Left ventricle myocardium superior (tissue), 1 donor: ENCODE data around the gene FBLIM1. TPM values are rescaled to one million over a fixed set of nuclear protein-coding genes. Genes with fewer than 3 reads are reported as not detected.

Experiments used
- ATAC-seq: fragments of 200-7000 bp; cut with Tn5 transposase; one replicate; pipeline ENCODE4 v1.9.1; 2020; ENCODE audit warnings: mild to moderate bottlenecking, moderate library complexity
- DNase-seq: peaks from one replicate; pipeline ENCODE4 v3.0.0-alpha.2; 2020
- intact Hi-C: fragments of 100-400 bp; cut with micrococcal nuclease; formaldehyde crosslinking; loops from one replicate; pipeline ENCODE4 v1.11.0; 2022
- total RNA-seq: library from RNA; stranded (reverse); fragmentation: NEBNext Ultra II Directional; extraction: Animal tissue kit (Norgen Biotek cat#: 25700); gene quantifications from one replicate; pipeline ENCODE4 v1.2.1, GENCODE V29; 2021
- donor health status: DM: no; HTN: yes; CAD: no; lungs with severe emphysema.

The FBLIM1 gene
- total RNA-seq, 1 donor from 2014 or later, result 100 TPM

DNA sequence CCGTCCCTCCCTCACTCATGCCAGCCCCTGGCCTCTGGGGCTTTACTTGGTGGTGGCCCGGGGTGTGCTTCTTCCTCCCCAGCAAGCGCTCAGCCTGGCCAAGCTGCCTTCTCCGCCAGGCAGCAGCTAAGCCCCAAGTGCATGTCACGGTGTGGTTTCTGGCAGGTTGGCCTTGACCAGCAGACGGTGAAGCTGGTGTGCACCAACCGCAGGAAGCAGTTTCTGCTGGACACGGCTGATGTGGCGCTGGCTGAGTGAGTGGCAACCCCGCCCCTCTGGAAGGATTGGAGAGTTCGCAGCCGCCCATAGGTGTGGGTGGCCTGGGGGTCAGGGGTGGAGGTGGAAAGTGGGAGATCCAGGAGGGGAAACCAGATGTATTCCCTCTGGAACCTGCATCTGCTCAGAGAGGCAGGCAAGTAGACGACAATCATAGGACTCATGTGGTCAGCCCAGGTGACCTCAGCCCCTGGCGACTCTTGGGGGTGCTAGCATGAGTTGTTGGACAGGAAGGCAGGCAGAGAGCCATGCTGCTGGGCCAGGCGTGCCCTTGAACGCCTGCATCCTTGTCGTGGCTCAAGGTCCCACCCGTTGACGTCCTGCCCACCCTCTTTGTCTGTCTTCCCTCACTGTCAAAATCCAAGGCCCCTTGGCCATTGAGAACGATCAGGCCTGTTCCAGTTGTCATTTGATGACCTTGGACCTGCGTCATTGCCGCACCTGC is 29.5 kb upstream of the FBLIM1 start:
- ATAC-seq (no peak), DNase-seq (no peak)
- intact Hi-C loops, result no loop called here

- ATAC-seq (no peak), DNase-seq (no peak)
- intact Hi-C loops, result no loop called here
Measured at GRCh38 chr1:15730423-15730822, 28.2 kb upstream of the FBLIM1 start.

DNA sequence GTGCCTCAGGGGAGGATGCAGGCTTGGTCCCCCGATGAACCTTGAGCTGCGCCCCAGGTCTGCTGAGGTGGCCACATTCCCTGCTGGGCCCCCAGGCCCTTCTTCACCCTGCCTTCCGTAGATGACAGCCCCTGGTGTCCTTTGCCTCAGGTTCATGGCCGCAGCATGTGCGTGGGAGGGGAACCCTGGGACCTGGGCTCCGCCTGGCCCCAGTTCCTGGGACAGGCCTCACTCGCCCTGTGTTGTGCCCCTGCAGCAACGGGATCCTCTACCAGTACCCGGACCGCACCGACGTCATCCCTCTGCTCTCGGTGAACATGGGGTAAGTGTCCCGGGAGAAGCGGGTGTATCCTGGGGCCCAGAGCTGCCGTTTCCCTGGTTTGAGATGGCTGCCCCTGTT is 27.7 kb upstream of the FBLIM1 start:
- DNase-seq (no peak), ATAC-seq (no peak)
- intact Hi-C loops, result no loop called here

DNA sequence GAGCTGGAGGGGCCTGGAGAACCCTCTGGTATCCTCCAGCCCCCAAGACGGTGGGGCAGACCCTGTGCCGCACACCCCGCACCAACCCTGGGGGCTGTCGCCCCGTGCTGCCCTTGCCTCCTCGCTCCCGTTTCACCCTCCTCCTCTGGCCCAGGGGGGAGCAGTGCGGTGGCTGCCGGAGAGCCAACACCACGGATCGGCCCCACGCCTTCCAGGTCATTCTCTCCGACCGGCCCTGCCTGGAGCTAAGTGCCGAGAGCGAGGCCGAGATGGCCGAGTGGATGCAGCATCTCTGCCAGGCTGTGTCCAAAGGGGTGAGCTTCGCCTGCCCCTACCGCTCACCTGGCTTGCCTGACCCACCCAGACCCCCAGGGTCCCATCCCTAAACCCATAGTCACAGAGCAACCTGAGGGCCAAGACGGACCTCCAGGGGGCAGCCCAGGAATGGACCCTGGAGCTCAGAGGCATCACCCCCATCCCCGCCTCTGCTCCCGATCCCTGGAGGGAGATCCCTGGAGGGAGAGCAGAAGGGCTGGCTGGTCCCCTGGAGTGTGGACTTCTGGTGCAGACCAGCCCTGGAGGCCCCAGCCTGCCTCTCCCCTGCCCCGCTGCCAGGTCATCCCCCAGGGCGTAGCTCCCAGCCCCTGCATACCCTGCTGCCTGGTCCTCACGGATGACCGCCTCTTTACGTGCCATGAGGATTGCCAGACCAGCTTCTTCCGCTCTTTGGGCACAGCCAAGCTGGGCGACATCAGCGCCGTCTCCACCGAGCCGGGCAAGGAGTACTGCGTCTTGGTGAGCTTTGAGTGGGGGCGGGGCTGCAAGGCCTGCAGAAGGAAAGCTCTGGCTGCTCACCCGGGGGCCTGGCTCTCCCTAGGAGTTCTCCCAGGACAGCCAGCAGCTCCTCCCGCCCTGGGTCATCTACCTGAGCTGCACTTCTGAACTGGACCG is 26.6 kb upstream of the FBLIM1 start:
- DNase-seq, result no peak
- no peak for ATAC-seq
- intact Hi-C loops, result no loop called here

- intact Hi-C loops, result no loop called here
- ATAC-seq, result no peak
- DNase-seq, result no peak
Measured at GRCh38 chr1:15732686-15733081, 25.9 kb upstream of the FBLIM1 start.

DNA sequence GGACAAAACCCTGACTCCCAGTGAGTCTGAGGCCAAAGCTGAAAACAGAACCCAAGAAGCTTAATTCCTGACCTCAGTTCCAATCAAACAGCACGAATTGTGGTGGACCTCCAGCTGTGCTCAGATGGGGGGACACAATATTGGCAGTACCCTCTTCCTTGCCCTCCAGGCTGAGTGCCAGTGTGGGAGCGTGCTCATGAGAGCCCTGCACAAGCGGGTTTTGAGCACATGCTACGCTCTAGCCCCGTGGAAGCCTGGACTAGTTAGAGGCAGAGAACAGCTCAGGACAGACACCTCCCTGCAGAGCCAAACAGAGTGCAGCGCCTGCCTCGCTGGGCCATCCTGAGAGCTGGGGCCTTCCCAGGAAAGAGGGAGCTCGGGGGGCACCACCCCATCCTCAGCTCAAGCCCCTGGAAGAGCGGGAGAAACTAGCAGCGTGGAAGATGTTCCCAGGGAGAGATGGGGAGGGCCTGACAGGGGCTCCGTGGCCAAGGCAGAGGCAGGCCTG is 25.3 kb upstream of the FBLIM1 start:
- no peak for DNase-seq
- intact Hi-C loops, result no loop called here

GRCh38 chr1:15733726-15734226 is 24.8 kb upstream of the FBLIM1 start:
- DNase-seq (no peak), ATAC-seq (no peak)
- intact Hi-C loops, result no loop called here

More for the DNA sequence above, 25.3 kb upstream of the FBLIM1 start:
- ATAC-seq, result no peak

GRCh38 chr1:15734296-15734695 is 24.3 kb upstream of the FBLIM1 start:
- DNase-seq, result no peak
- ATAC-seq, result no peak
- intact Hi-C loops, result no loop called here

DNA sequence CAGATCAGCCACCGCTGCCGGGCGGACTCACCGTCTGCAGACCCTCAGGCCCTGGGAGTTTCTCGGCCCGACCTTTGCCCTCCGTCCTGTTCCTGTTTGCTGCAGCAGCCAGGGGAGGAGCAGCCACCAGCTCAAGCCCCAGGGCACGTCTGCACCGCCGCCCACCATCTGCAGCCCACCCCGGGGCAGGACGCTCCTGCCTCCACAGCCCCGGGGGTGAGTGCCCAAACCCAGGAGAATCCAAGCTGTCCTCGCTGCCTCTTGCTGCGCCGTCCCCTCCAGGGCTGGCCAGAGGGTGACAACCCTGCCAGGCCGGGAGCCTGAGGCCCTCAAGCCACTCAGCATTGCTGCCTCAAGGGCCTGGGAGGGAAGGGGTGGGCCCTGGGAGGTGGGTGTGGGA is 23.7 kb upstream of the FBLIM1 start:
- ATAC-seq (peak; percentile 12), DNase-seq (no peak)
- intact Hi-C loops, result no loop called here

GRCh38 chr1:15735304-15736037 is 23.1 kb upstream of the FBLIM1 start:
- peak; percentile 52 for ATAC-seq
- DNase-seq, result peak; percentile 70

GRCh38 chr1:15736038-15736891 is 22.3 kb upstream of the FBLIM1 start, which contains the start of gene SLC25A34:
Gene SLC25A34, plus strand, starts transcription at chr1:15736258. Its CDS starts 228 bp downstream, at chr1:15736486.
- ATAC-seq (peak; percentile 83), DNase-seq (peak; percentile 90)
- intact Hi-C loops, result no loop called here

More at GRCh38 chr1:15735304-15736037, 23.1 kb upstream of the FBLIM1 start:
- intact Hi-C loops, result no loop called here

DNA sequence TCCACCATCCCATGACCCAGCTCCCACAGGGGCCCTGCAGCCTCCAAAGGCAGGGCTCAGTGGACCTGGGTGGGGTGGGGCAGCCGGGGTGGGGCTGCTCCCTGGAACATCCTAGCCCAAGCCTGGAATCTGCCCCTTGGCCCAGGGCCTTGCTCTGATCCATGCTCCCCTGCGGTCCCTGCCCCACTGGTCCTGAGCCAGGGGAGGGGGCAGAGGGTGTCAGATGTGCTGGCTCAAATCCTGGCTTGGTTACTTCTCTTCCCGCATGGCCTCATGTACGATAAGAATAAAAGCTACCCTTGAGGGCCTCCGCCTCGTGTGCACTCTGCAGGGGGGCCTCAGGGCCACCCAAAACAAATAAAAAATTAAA is 21.7 kb upstream of the FBLIM1 start:
- intact Hi-C loops, result no loop called here
- ATAC-seq (peak; percentile 7), DNase-seq (no peak)

DNA sequence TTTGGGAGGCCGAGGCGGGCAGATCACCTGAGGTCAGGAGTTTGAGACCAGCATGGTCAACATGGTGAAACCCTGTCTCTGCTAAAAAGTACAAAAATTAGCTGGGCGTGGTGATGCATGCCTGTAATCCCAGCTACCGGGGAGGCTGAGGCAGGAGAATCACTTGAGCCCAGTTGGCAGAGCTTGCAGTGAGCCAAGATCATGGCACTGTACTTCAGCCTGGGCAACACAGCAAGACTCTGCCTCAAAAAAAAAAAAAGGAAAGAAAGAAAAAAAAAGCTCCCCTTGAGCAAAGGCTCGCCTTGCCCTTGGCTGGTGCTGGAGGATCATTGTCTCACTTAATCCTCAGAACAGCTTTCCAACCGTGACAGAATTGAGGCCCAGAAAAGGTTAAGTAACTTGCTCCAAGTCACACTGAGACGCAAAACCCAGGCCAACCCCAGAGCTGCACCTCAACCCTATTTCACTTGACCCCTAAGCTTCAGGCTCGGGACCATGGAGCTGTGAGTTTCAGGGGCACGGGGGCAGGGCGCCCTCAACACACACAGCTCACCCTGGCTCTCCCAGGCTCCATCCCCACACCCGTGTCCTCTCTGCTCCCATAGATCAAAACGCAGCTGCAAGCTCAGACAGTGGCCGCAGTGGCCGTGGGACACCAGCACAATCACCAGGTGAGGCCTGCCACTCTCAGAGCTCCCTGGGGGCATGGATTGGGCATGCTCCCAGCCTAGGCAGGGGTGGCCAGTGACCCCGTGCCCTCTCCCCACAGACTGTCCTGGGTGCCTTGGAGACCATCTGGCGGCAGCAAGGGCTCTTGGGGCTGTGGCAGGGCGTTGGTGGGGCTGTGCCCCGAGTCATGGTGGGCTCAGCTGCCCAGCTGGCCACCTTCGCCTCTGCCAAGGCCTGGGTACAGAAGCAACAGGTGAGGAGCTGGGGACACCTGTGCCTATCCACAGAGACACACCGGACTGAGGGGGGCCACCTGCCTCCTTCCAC is 21.0 kb upstream of the FBLIM1 start:
- intact Hi-C loops, result no loop called here
- no peak for DNase-seq
- no peak for ATAC-seq

DNA sequence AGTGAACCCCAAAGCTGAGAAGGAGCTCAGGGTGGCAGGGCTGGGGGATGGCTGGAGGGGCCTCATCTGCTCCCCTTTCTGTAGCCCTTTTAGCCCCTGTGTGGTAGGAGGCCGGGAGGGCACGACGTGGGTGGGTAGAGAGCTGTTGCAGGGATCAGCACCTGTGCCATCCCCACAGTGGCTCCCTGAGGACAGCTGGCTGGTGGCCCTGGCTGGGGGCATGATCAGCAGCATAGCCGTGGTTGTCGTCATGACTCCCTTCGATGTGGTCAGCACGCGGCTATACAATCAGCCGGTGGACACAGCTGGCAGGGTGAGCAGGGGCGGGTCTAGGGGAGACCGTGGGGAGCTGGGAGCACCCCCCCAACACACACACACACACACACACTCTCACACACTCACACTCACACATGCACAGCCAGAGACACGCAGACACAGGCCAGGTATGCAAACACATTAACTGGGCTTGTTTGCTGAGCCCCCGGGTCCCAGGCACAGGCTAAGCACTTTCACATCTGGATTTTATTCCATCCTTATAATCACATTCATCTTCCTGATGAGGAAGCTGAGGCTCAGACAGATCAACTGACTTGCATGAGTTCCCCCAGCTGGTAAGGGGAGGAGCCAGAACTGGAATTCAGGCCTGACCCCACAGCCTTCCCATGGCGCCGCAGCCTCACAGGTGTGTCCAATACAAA is 20.0 kb upstream of the FBLIM1 start:
- no peak for ATAC-seq

DNA sequence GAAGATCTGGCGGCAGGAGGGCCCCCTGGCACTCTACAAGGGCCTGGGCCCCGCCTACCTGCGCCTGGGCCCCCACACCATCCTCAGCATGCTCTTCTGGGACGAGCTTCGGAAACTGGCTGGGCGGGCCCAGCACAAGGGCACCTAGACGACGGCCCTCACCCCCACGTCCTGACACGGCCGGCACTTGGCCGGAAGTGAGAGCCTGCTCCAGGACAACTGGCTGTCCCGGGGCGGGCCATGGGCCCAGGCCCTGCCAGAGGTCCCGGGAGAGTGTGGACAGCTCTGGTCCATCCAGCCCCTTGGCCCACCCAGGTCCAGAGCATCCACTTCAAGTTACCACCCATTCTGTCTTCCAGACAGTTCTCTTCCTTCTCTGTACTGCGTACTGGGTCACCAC is 19.3 kb upstream of the FBLIM1 start:
- DNase-seq, result no peak
- intact Hi-C loops, result no loop called here
- ATAC-seq, result no peak

More for the DNA sequence above, 20.0 kb upstream of the FBLIM1 start:
- intact Hi-C loops, result no loop called here
- DNase-seq, result no peak

DNA sequence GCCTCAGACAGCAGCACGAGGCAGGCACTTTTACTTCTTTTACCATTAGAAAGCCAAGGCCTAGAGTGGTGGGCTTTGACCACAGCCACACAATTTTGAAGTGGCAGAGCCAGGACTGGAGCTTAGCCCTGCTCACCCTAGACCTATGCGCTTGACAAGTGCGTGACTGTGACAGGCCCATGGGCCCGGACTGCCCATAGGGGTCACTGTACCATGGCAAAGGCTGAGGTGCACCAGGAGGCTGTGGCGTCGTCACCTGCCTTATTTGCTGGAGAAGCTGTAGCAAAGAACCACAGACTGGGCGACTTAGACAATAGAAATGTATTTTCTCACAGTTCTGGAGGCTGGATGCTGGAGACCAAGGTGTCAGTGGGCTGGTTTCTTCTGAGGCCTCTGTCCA is 18.9 kb upstream of the FBLIM1 start:
- intact Hi-C loops, result no loop called here

More for the DNA sequence above, 18.9 kb upstream of the FBLIM1 start:
- ATAC-seq (no peak), DNase-seq (no peak)
